ENCODE data around the gene USP6. TPM values are rescaled to one million over a fixed set of nuclear protein-coding genes. Genes with fewer than 3 reads are reported as not detected.

Gene USP6
- polyA plus RNA-seq, 1 experiment = not detected

DNA sequence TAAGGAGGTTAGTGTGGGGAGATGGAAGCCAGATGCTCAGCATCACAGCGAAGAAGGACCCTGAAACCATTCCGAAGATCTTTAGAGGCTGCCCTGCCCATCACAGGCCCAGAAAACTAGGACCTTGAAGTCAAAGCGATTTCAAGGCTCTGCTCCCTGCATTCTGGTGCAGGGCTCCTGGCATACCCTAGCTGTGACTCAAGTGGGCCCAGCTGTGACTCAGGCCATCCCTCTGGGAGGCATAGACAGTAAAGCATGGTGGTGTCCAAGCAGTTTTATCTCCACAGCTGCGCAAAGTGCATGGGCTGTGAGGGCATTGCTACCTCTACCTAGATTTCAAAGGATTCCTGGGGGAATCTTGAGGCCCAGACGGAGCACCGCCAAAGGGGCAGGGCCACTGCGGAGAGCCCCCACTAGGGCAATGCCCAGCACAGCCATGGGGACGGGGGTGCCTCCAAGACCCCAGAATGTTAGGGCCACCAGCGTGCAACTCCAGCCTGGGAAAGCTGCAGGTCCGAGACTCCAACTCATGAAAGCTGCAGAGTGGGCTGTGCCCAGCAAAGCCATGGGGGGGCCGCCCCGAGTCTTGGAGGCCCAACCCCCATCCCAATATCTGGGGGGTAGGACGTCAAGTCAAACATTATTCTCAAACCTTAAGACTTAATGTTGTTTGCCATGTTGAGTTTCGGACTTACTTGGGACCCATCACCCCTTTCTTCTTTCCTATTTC is 87.5 kb downstream of the USP6 start:
- ChIA-PET POLR2A (no interaction called here), CTCF (interaction anchor here (0.9 to 1.0 kb wide), 2 partner anchors 36 to 297 kb away, joined by 3 read pairs; no protein-coding TSS in a partner anchor)
- no peak for TF ChIP-seq CTCF (IDR thresholded peaks at IDR 0.05; ENCODE audit: insufficient read depth, low read depth, low read length)
- Histone ChIP-seq H3K36me3 (ENCODE audit: control insufficient read depth, insufficient read depth, low read length) (no peaks in the 10 kb centered on the region; the same call in 1 of the 2 replicates), H3K27me3 (ENCODE audit: control insufficient read depth, insufficient read depth, low read length) (no peaks in the 10 kb centered on the region), H3K4me3 (ENCODE audit: low read depth, low read length) (no peak overlapping the region)
- no peak for DNase-seq (ENCODE audit: low read depth)

GRCh38 chr17:5203908-5204294 is 88.1 kb downstream of the USP6 start:
- DNase-seq (ENCODE audit: low read depth) = no peak
- no peak for TF ChIP-seq CTCF (IDR thresholded peaks at IDR 0.05; ENCODE audit: insufficient read depth, low read depth, low read length)
- Histone ChIP-seq H3K36me3 (ENCODE audit: control insufficient read depth, insufficient read depth, low read length) (no peaks in the 10 kb centered on the region), H3K27me3 (ENCODE audit: control insufficient read depth, insufficient read depth, low read length) (no peaks in the 10 kb centered on the region), H3K4me3 (ENCODE audit: low read depth, low read length) (no peak overlapping the region)
- ChIA-PET CTCF (interaction anchor here (1.2 kb wide), 1 partner anchor 8 kb away, joined by 3 read pairs; no protein-coding TSS in a partner anchor), POLR2A (no interaction called here)

DNA sequence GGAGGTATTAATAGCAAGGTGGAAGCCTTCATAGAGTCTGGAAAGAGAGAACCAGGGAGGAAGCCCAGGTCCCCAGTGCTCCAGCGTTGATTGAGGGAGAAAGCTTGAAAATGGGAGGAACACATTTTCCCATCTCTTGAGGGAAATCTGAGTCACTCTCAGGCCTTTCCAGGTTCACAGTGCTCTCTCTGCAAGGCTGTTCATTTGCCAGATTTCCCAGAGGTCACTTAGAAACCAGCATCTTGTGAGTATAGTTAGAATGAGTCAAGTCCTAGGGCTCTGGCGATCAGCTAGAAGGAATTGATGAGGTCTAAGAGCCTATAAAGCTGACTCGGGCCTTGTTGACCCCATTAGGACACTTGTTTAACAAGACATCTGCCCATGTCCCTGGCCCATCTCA is 93.6 kb downstream of the USP6 start:
- peaks cover 4% of the 10 kb centered on the region; the same call in 1 of the 2 replicates for H3K36me3 ChIP-seq (ENCODE audit: control insufficient read depth, insufficient read depth, low read length)
- no peak for DNase-seq (ENCODE audit: low read depth)
- CTCF ChIA-PET = no interaction called here
- TF ChIP-seq CTCF (IDR thresholded peaks at IDR 0.05; ENCODE audit: insufficient read depth, low read depth, low read length) = no peak
- no peaks in the 10 kb centered on the region for H3K27me3 ChIP-seq (ENCODE audit: control insufficient read depth, insufficient read depth, low read length)
- H3K4me3 ChIP-seq (ENCODE audit: low read depth, low read length) = no peak overlapping the region
- POLR2A ChIA-PET = no interaction called here

DNA sequence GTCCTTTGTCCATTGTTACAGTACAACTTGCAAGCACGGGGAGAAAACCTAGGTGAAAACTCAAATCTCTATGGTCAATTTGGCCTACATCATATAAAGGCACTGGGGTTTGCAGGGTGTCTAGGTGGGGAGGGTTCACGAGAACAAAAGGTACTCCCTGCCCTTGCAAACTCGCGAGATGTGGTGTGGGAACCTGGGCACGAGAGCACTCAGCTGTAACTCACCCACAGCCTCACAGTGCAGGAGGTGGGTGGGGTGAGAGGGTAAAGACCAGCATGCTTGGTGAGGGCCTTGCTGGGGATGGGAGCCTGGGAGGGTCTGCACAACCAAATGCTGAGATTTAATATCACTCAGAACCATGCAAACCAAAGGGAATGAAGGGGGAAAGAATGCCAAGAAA is 94.3 kb downstream of the USP6 start:
- H3K27me3 ChIP-seq (ENCODE audit: control insufficient read depth, insufficient read depth, low read length) = no peaks in the 10 kb centered on the region
- no peak for TF ChIP-seq CTCF (IDR thresholded peaks at IDR 0.05; ENCODE audit: insufficient read depth, low read depth, low read length)
- ChIA-PET CTCF (interaction anchor here (1.3 kb wide), 1 partner anchor 15 kb away, joined by 3 read pairs; no protein-coding TSS in a partner anchor), POLR2A (no interaction called here)
- no peak overlapping the region for H3K4me3 ChIP-seq (ENCODE audit: low read depth, low read length)
- DNase-seq (ENCODE audit: low read depth) = no peak
- peaks cover 4% of the 10 kb centered on the region; the same call in 1 of the 2 replicates for H3K36me3 ChIP-seq (ENCODE audit: control insufficient read depth, insufficient read depth, low read length)

GRCh38 chr17:5210614-5211252 is 94.9 kb downstream of the USP6 start:
- Histone ChIP-seq H3K36me3 (ENCODE audit: control insufficient read depth, insufficient read depth, low read length) (peaks cover 4% of the 10 kb centered on the region; the same call in 1 of the 2 replicates), H3K27me3 (ENCODE audit: control insufficient read depth, insufficient read depth, low read length) (no peaks in the 10 kb centered on the region), H3K4me3 (ENCODE audit: low read depth, low read length) (no peak overlapping the region)
- ChIA-PET POLR2A (no interaction called here), CTCF (interaction anchor here (1.3 kb wide), 1 partner anchor 15 kb away, joined by 3 read pairs; no protein-coding TSS in a partner anchor)
- DNase-seq (ENCODE audit: low read depth) = no peak
- TF ChIP-seq CTCF (IDR thresholded peaks at IDR 0.05; ENCODE audit: insufficient read depth, low read depth, low read length) = no peak
